Left ventricle myocardium inferior (tissue), 1 donor: Measurements from ENCODE around the gene THSD7B. TPM values are rescaled to one million over a fixed set of nuclear protein-coding genes. Genes with fewer than 3 reads are reported as not detected.

Experiments used
- DNase-seq: peaks from one replicate; pipeline ENCODE4 v3.0.0-alpha.2; 2020
- H3K27ac ChIP-seq: fragments of 200-600 bp; replicated peaks from 2 replicates; pipeline ENCODE4 v1.8.0; 2021
- H3K27me3 ChIP-seq: fragments of 200-600 bp; 2 replicates; pipeline ENCODE4 v1.8.0; 2021; ENCODE audit warnings: low read depth
- H3K36me3 ChIP-seq: fragments of 200-600 bp; 2 replicates; pipeline ENCODE4 v1.8.0; 2021
- H3K4me1 ChIP-seq: fragments of 200-600 bp; 2 replicates; pipeline ENCODE4 v1.8.0; 2021
- H3K4me3 ChIP-seq: fragments of 200-600 bp; 2 replicates; pipeline ENCODE4 v1.8.0; 2021; ENCODE audit warnings: mild to moderate bottlenecking, moderate library complexity
- H3K9me3 ChIP-seq: fragments of 200-600 bp; replicated peaks from 2 replicates; pipeline ENCODE4 v1.8.0; 2021
- CTCF ChIP-seq: fragments of 200-600 bp; IDR thresholded peaks from 2 replicates; pipeline ENCODE4 v1.8.0; 2021; ENCODE audit warnings: antibody characterized with exemption, mild to moderate bottlenecking, borderline replicate concordance
- intact Hi-C: fragments of 100-400 bp; cut with micrococcal nuclease; formaldehyde crosslinking; loops from one replicate; pipeline ENCODE4 v1.11.0; 2022
- total RNA-seq: library from RNA; stranded (reverse); fragmentation: NEBNext Ultra II Directional; extraction: Animal tissue kit (Norgen Biotek cat#: 25700); gene quantifications from one replicate; pipeline ENCODE4 v1.2.1, GENCODE V29; 2021
- donor health status: DM: no; HTN: yes; CAD: no; lungs with severe emphysema.

The THSD7B gene
- total RNA-seq, 1 donor from 2014 or later, result 0.22 TPM

GRCh38 chr2:137339051-137339450 is 573.7 kb downstream of the THSD7B start:
- no peak for DNase-seq
- Histone ChIP-seq H3K27ac (no peak overlapping the region), H3K4me3 (no peak overlapping the region), H3K27me3 (no peaks in the 10 kb centered on the region), H3K9me3 (no peaks in the 10 kb centered on the region), H3K4me1 (peaks cover 3% of the 10 kb centered on the region), H3K36me3 (no peaks in the 10 kb centered on the region)
- intact Hi-C loops, result no loop called here
- TF ChIP-seq CTCF, result no peak

GRCh38 chr2:137345994-137346393 is 580.6 kb downstream of the THSD7B start:
- H3K4me3 ChIP-seq, result no peak overlapping the region
- no peaks in the 10 kb centered on the region for H3K4me1 ChIP-seq
- no peak for TF ChIP-seq CTCF
- H3K27ac ChIP-seq, result no peak overlapping the region
- H3K36me3 ChIP-seq, result no peaks in the 10 kb centered on the region
- DNase-seq, result no peak
- intact Hi-C loops, result no loop called here
- no peaks in the 10 kb centered on the region for H3K9me3 ChIP-seq
- H3K27me3 ChIP-seq, result no peaks in the 10 kb centered on the region

- H3K27ac ChIP-seq, result no peak overlapping the region
- H3K36me3 ChIP-seq, result no peaks in the 10 kb centered on the region
- H3K4me3 ChIP-seq, result no peak overlapping the region
- H3K4me1 ChIP-seq, result no peaks in the 10 kb centered on the region
- intact Hi-C loops, result no loop called here
- H3K9me3 ChIP-seq, result no peaks in the 10 kb centered on the region
- no peak for DNase-seq
- no peak for TF ChIP-seq CTCF
- H3K27me3 ChIP-seq, result no peaks in the 10 kb centered on the region
Measured at GRCh38 chr2:137348301-137348700, 583.0 kb downstream of the THSD7B start.

GRCh38 chr2:137357634-137358033 is 592.3 kb downstream of the THSD7B start:
- H3K27me3 ChIP-seq, result peaks cover 3% of the 10 kb centered on the region
- no peak overlapping the region for H3K27ac ChIP-seq
- DNase-seq, result no peak
- H3K4me3 ChIP-seq, result no peak overlapping the region
- H3K9me3 ChIP-seq, result peaks cover 26% of the 10 kb centered on the region
- intact Hi-C loops, result no loop called here
- TF ChIP-seq CTCF, result no peak
- no peaks in the 10 kb centered on the region for H3K4me1 ChIP-seq
- H3K36me3 ChIP-seq, result no peaks in the 10 kb centered on the region

GRCh38 chr2:137367361-137367760 is 602.0 kb downstream of the THSD7B start:
- DNase-seq, result no peak
- no peak overlapping the region for H3K27ac ChIP-seq
- H3K27me3 ChIP-seq, result no peaks in the 10 kb centered on the region
- no peak for TF ChIP-seq CTCF
- H3K36me3 ChIP-seq, result no peaks in the 10 kb centered on the region
- H3K4me3 ChIP-seq, result no peak overlapping the region
- H3K4me1 ChIP-seq, result no peaks in the 10 kb centered on the region
- intact Hi-C loops, result no loop called here
- H3K9me3 ChIP-seq, result peaks cover 35% of the 10 kb centered on the region

- Histone ChIP-seq H3K9me3 (peaks cover 20% of the 10 kb centered on the region), H3K4me1 (no peaks in the 10 kb centered on the region), H3K27me3 (no peaks in the 10 kb centered on the region), H3K36me3 (no peaks in the 10 kb centered on the region), H3K4me3 (no peak overlapping the region), H3K27ac (no peak overlapping the region)
- intact Hi-C loops, result no loop called here
- TF ChIP-seq CTCF, result no peak
- no peak for DNase-seq
Measured at GRCh38 chr2:137369106-137369505, 603.8 kb downstream of the THSD7B start.
